ENCODE measurements around the gene PNO1.

The PNO1 gene

GRCh38 chr2:68200157-68200787 lies 42.6 kb downstream of the PNO1 start:
- Histone ChIP-seq H3K27ac (no peak overlapping the region), H3K4me3 (ENCODE audit: low read depth, low read length) (no peak overlapping the region), H3K27me3 (replicated peaks) (no peaks in the 10 kb centered on the region), H3K36me3 (replicated peaks) (no peaks in the 10 kb centered on the region)
- DNase-seq: no peak
- TF ChIP-seq CTCF (IDR thresholded peaks at IDR 0.05; ENCODE audit: low read depth, low read length, missing control alignments): no peak
- in situ Hi-C loops (cut with HindIII; ENCODE audit: low pct_ligation_motif_present, low sequenced_read_pairs): no loop called here

- in situ Hi-C loops (cut with HindIII; ENCODE audit: low pct_ligation_motif_present, low sequenced_read_pairs): no loop called here
- Histone ChIP-seq H3K4me3 (ENCODE audit: low read depth, low read length) (no peak overlapping the region), H3K27ac (no peak overlapping the region)
Observed at GRCh38 chr2:68203587-68203986, 45.9 kb downstream of the PNO1 start.

GRCh38 chr2:68206793-68207192 lies 49.1 kb downstream of the PNO1 start:
- H3K36me3 ChIP-seq (replicated peaks): no peaks in the 10 kb centered on the region
- no peak for DNase-seq
- H3K27me3 ChIP-seq (replicated peaks): no peaks in the 10 kb centered on the region
- no peak overlapping the region for H3K4me3 ChIP-seq (ENCODE audit: low read depth, low read length)
- H3K27ac ChIP-seq: no peak overlapping the region
- TF ChIP-seq CTCF (IDR thresholded peaks at IDR 0.05; ENCODE audit: low read depth, low read length, missing control alignments): no peak
- in situ Hi-C loops (cut with HindIII; ENCODE audit: low pct_ligation_motif_present, low sequenced_read_pairs): no loop called here

More at GRCh38 chr2:68203587-68203986, 45.9 kb downstream of the PNO1 start:
- Histone ChIP-seq H3K36me3 (replicated peaks) (no peaks in the 10 kb centered on the region), H3K27me3 (replicated peaks) (no peaks in the 10 kb centered on the region)
- no peak for DNase-seq
- TF ChIP-seq CTCF (IDR thresholded peaks at IDR 0.05; ENCODE audit: low read depth, low read length, missing control alignments): no peak

GRCh38 chr2:68214381-68214780 lies 56.7 kb downstream of the PNO1 start:
- DNase-seq: no peak
- H3K36me3 ChIP-seq (replicated peaks): no peaks in the 10 kb centered on the region
- no peak overlapping the region for H3K27ac ChIP-seq
- H3K27me3 ChIP-seq (replicated peaks): no peaks in the 10 kb centered on the region
- no peak overlapping the region for H3K4me3 ChIP-seq (ENCODE audit: low read depth, low read length)
- in situ Hi-C loops (cut with HindIII; ENCODE audit: low pct_ligation_motif_present, low sequenced_read_pairs): no loop called here
- no peak for TF ChIP-seq CTCF (IDR thresholded peaks at IDR 0.05; ENCODE audit: low read depth, low read length, missing control alignments)

- Histone ChIP-seq H3K27me3 (replicated peaks) (no peaks in the 10 kb centered on the region), H3K27ac (no peak overlapping the region), H3K4me3 (ENCODE audit: low read depth, low read length) (no peak overlapping the region), H3K36me3 (replicated peaks) (no peaks in the 10 kb centered on the region)
- no peak for DNase-seq
- in situ Hi-C loops (cut with HindIII; ENCODE audit: low pct_ligation_motif_present, low sequenced_read_pairs): no loop called here
- TF ChIP-seq CTCF (IDR thresholded peaks at IDR 0.05; ENCODE audit: low read depth, low read length, missing control alignments): no peak
Observed at GRCh38 chr2:68216454-68217310, 59.0 kb downstream of the PNO1 start.

Data from brain microvascular endothelial cell (primary cell).